ENCODE measurements around the gene HMGCL. TPM values are rescaled to one million over a fixed set of nuclear protein-coding genes. Genes with fewer than 3 reads are reported as not detected.
"Not testable (repeated sequence)": the region's sequence is repeated elsewhere in the genome, so short reads cannot be mapped to it uniquely, and the experiment has no call there.

The HMGCL gene
- total RNA-seq, 1 experiment from 2014 or later: 28.2 TPM

DNA sequence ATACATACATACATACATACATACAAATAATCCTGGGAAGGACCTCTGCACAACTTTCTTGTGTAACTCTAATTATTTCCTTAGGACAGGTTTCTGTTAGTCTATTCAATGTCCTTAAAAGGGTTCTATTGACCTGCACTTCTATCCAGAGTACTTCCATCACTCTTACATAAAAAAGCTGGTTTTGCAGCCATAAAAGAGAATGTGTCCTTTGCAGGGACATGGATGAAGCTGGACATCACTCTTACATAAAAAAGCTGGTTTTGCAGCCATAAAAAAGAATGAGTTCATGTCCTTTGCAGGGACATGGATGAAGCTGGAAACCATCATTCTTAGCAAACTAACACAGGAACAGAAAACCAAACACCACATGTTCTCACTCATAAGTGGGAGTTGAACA is 26.2 kb upstream of the HMGCL start:
- H3K27me3 ChIP-seq (ENCODE audit: low read length); H3F3A ChIP-seq (ENCODE audit: low read length, unreplicated experiment); DNase-seq; H3K9me3 ChIP-seq (ENCODE audit: low read length); CTCF ChIA-PET; BruUV-seq (replicated peaks); H2AFZ ChIP-seq (ENCODE audit: low read length); H4K20me1 ChIP-seq (ENCODE audit: low read length); H3K9ac ChIP-seq (ENCODE audit: low read length); ATAC-seq; H3K9me2 ChIP-seq (replicated peaks; ENCODE audit: low read length); H3K4me2 ChIP-seq (ENCODE audit: low read length); H3K4me3 ChIP-seq (ENCODE audit: low read length); H3K79me2 ChIP-seq (ENCODE audit: low read length); intact Hi-C loops (cut with micrococcal nuclease); H3K27ac ChIP-seq (ENCODE audit: low read length); POLR2A ChIA-PET (ENCODE audit: unreplicated experiment); H3K4me1 ChIP-seq (ENCODE audit: insufficient read depth, low read length): not testable (repeated sequence)
- peaks cover 18% of the 10 kb centered on the region for H3K36me3 ChIP-seq (ENCODE audit: low read depth, low read length)

- ChIA-PET CTCF (no interaction called here), POLR2A (ENCODE audit: unreplicated experiment) (no interaction called here)
- TF ChIP-seq EZH2phosphoT487 (IDR thresholded peaks at IDR 0.05; ENCODE audit: borderline replicate concordance, low read length) (no peak), CTCF (conservative IDR thresholded peaks at IDR 0.05; ENCODE audit: low read depth, low read length) (no peak), EZH2 (IDR thresholded peaks at IDR 0.05; ENCODE audit: low read length, unreplicated experiment) (no peak)
- Histone ChIP-seq H3K4me1 (ENCODE audit: insufficient read depth, low read length) (no peaks in the 10 kb centered on the region), H3K27me3 (ENCODE audit: low read length) (no peaks in the 10 kb centered on the region), H3F3A (ENCODE audit: low read length, unreplicated experiment) (no peaks in the 10 kb centered on the region), H4K20me1 (ENCODE audit: low read length) (no peaks in the 10 kb centered on the region), H3K36me3 (ENCODE audit: low read depth, low read length) (peaks cover 18% of the 10 kb centered on the region), H3K4me3 (ENCODE audit: low read length) (no peak overlapping the region), H3K27ac (ENCODE audit: low read length) (no peak overlapping the region), H3K9me2 (replicated peaks; ENCODE audit: low read length) (no peaks in the 10 kb centered on the region), H2AFZ (ENCODE audit: low read length) (no peak overlapping the region), H3K9ac (ENCODE audit: low read length) (no peak overlapping the region), H3K4me2 (ENCODE audit: low read length) (no peak overlapping the region), H3K9me3 (ENCODE audit: low read length) (no peaks in the 10 kb centered on the region), H3K79me2 (ENCODE audit: low read length) (no peaks in the 10 kb centered on the region)
- no peak for ATAC-seq
- intact Hi-C loops (cut with micrococcal nuclease): no loop called here
- no TSS peak for BruUV-seq (replicated peaks)
- no peak for DNase-seq
These were observed 23.7 kb upstream of the HMGCL start for GRCh38 chr1:23848673-23849616.

GRCh38 chr1:23847482-23848095 is 22.4 kb upstream of the HMGCL start:
- H3K79me2 ChIP-seq (ENCODE audit: low read length); intact Hi-C loops (cut with micrococcal nuclease); BruUV-seq (replicated peaks); H3K27ac ChIP-seq (ENCODE audit: low read length); H3K4me2 ChIP-seq (ENCODE audit: low read length); DNase-seq; H3K9me2 ChIP-seq (replicated peaks; ENCODE audit: low read length); H3K4me3 ChIP-seq (ENCODE audit: low read length); H3F3A ChIP-seq (ENCODE audit: low read length, unreplicated experiment); H3K9me3 ChIP-seq (ENCODE audit: low read length); CTCF ChIA-PET; H4K20me1 ChIP-seq (ENCODE audit: low read length); H3K9ac ChIP-seq (ENCODE audit: low read length); H3K27me3 ChIP-seq (ENCODE audit: low read length); H3K4me1 ChIP-seq (ENCODE audit: insufficient read depth, low read length); H2AFZ ChIP-seq (ENCODE audit: low read length); POLR2A ChIA-PET (ENCODE audit: unreplicated experiment); ATAC-seq: not testable (repeated sequence)
- H3K36me3 ChIP-seq (ENCODE audit: low read depth, low read length): peaks cover 18% of the 10 kb centered on the region

All from PC-3 (cell line).